GM18508 (cell line): ENCODE results near the gene DRGX.

Experiments
- ATAC-seq: cut with Tn5 transposase; IDR thresholded peaks from one replicate; pipeline ENCODE4 v1.9.1; 2021; ENCODE audit warnings: moderate number of reproducible peaks; ENCODE audit not compliant: insufficient read depth, unreplicated experiment

The DRGX gene

GRCh38 chr10:49364747-49365146 lies 31.1 kb downstream of the DRGX start:
- no peak for ATAC-seq

GRCh38 chr10:49364051-49364450 lies 31.8 kb downstream of the DRGX start:
- ATAC-seq: no peak

GRCh38 chr10:49363309-49364031 lies 32.4 kb downstream of the DRGX start:
- ATAC-seq: no peak

- peak; percentile 94 for ATAC-seq
These were observed 33.2 kb downstream of the DRGX start for GRCh38 chr10:49362596-49363260.

GRCh38 chr10:49361735-49362568 lies 33.9 kb downstream of the DRGX start:
- no peak for ATAC-seq

- ATAC-seq: no peak
These were observed 34.7 kb downstream of the DRGX start for GRCh38 chr10:49361178-49361554.

GRCh38 chr10:49360271-49361177 lies 35.4 kb downstream of the DRGX start:
- ATAC-seq: no peak

GRCh38 chr10:49359349-49360270 lies 36.3 kb downstream of the DRGX start:
- ATAC-seq: no peak

- ATAC-seq: no peak
These were observed 38.0 kb downstream of the DRGX start for GRCh38 chr10:49357910-49358309.

GRCh38 chr10:49356944-49357343 lies 38.9 kb downstream of the DRGX start:
- ATAC-seq: peak; percentile 84

GRCh38 chr10:49356181-49356580 lies 39.7 kb downstream of the DRGX start:
- no peak for ATAC-seq

- ATAC-seq: no peak
These were observed 40.7 kb downstream of the DRGX start for GRCh38 chr10:49355221-49355620.

GRCh38 chr10:49354593-49354992 lies 41.3 kb downstream of the DRGX start:
- no peak for ATAC-seq

- ATAC-seq: no peak
These were observed 41.9 kb downstream of the DRGX start for GRCh38 chr10:49353895-49354566.

- ATAC-seq: no peak
These were observed 42.6 kb downstream of the DRGX start for GRCh38 chr10:49353026-49353894.

- no peak for ATAC-seq
These were observed 43.6 kb downstream of the DRGX start for GRCh38 chr10:49352323-49352722.

- ATAC-seq: no peak
These were observed 44.2 kb downstream of the DRGX start for GRCh38 chr10:49351669-49352068.
